ENCODE measurements around the gene IMMT.

DNA sequence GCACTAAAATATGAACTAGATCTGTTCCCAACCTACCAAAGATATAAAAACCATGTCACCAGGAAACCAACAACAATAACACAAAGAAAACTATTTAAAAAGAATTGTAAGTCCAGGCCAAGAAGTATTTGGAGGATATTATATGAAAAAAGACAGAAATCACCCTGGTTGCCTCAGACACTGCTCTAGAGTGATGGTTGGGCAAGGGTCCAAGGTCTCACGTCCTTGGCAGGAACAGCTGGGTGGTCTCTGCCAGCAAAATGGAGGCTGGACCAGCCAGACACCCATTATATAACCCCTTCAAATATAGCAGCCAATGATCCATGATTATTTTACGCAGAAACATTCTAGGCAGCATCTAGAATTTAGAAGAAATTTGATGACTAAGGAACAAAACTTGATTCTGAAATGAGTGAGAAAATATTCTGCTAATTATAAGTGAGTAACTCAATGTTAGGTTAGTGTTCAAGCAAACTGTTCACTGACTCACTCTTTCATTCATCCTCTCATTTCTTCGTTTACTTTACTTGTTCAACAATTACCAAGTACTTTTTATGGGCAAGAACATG lies 39.4 kb upstream of the IMMT start:
- TF ChIP-seq EZH2 (IDR thresholded peaks at IDR 0.05; ENCODE audit: borderline replicate concordance, insufficient read depth, low read depth, low read length, poor library complexity, severe bottlenecking) (no peak), CTCF (IDR thresholded peaks at IDR 0.05) (no peak)

Measured in B cell (primary cell).